A549 (cell line): ENCODE measurements around the gene DSC1. TPM values are rescaled to one million over a fixed set of nuclear protein-coding genes. Genes with fewer than 3 reads are reported as not detected.

Experiments
- ATAC-seq, 2 experiments: fragments of 200-7000 bp in 1 of 2; fragments of >200 bp in 1 of 2; cut with Nextera tagmentation in 1 of 2; cut with Tn5 transposase in 1 of 2; 3 replicates each; pipeline versions ENCODE4 v1.8.0 to v1.9.1; 2018 to 2020; ENCODE audit warnings: mild to moderate bottlenecking in 1 of 2, moderate library complexity in 1 of 2
- CTCF ChIA-PET: fragments of 300-600 bp; sonication (Branson Sonifier 250); formaldehyde crosslinking; extraction: SDS; loops from one replicate; lab custom pipeline; 2021; ENCODE audit warnings: antibody characterized with exemption, inconsistent platforms; lab: Yijun Ruan, JAX
- POLR2A ChIA-PET: fragments of 350-600 bp; formaldehyde crosslinking; extraction: SDS; loops from one replicate; lab custom pipeline; 2021; ENCODE audit warnings: antibody characterized with exemption, inconsistent platforms; lab: Yijun Ruan, JAX
- DNase-seq, 2 experiments: peaks; one replicate each; pipeline versions ENCODE4 v3.0.0 to v3.0.0-alpha.2; 2011 to 2016; ENCODE audit warnings: low read depth in 1 of 2, low spot score in 1 of 2
- FAIRE-seq: peaks from 2 replicates; lab custom pipeline; 2011; peaks lifted over from hg19 to GRCh38; lab: Jason Lieb, UNC
- H3K27ac ChIP-seq, 2 experiments: fragments of >200 bp; sonication (Bioruptor Twin); formaldehyde crosslinking; 3 replicates each; pipeline ENCODE4 v1.5.1; 2016 to 2017
- H3K4me1 ChIP-seq: fragments of >200 bp; sonication (Bioruptor Twin); formaldehyde crosslinking; 3 replicates; pipeline ENCODE4 v1.6.1; 2016
- H3K4me2 ChIP-seq: fragments of >200 bp; sonication (Bioruptor Twin); formaldehyde crosslinking; 3 replicates; pipeline ENCODE4 v1.6.1; 2016
- H3K4me3 ChIP-seq: fragments of >200 bp; sonication (Bioruptor Twin); formaldehyde crosslinking; 3 replicates; pipeline ENCODE4 v1.5.1; 2016
- H3K9me3 ChIP-seq: fragments of >200 bp; sonication (Bioruptor Twin); formaldehyde crosslinking; 3 replicates; pipeline ENCODE4 v1.6.1; 2016
- CBX8 ChIP-seq: fragments of 200-600 bp; sonication (generic); IDR thresholded peaks from 2 replicates; pipeline ENCODE4 v1.6.1; 2016
- CHD2 ChIP-seq: fragments of 150-350 bp; IDR thresholded peaks from 2 replicates; pipeline ENCODE4 v1.6.1; 2014; ENCODE audit warnings: low read length; ENCODE audit not compliant: partially characterized antibody
- CHD4 ChIP-seq: fragments of 200-600 bp; sonication (generic); IDR thresholded peaks from 2 replicates; pipeline ENCODE4 v1.6.1; 2016; ENCODE audit warnings: antibody characterized with exemption, mild to moderate bottlenecking, borderline replicate concordance
- CTCF ChIP-seq: fragments of >200 bp; sonication (Bioruptor Twin); formaldehyde crosslinking; IDR thresholded peaks from 3 replicates; pipeline ENCODE4 v1.5.1; 2016
- EHMT2 ChIP-seq: fragments of 200-600 bp; sonication (generic); IDR thresholded peaks from 2 replicates; pipeline ENCODE4 v1.6.1; 2016; ENCODE audit warnings: antibody characterized with exemption, low read depth, mild to moderate bottlenecking, moderate library complexity
- ELK1 ChIP-seq: fragments of 150-350 bp; IDR thresholded peaks from 2 replicates; pipeline ENCODE4 v1.6.1; 2014; ENCODE audit warnings: low read depth, mild to moderate bottlenecking, low read length
- EP300 ChIP-seq, 2 experiments: fragments of >200 bp; sonication (Bioruptor Twin); formaldehyde crosslinking; IDR thresholded peaks; 2 replicates in 1 of 2; 3 replicates in 1 of 2; pipeline ENCODE4 v1.6.1; 2016 to 2017
- ESRRA ChIP-seq: fragments of 150-350 bp; IDR thresholded peaks from 2 replicates; pipeline ENCODE4 v1.6.1; 2014; ENCODE audit warnings: mild to moderate bottlenecking, low read length, borderline replicate concordance
- FOXS1 ChIP-seq: fragments of 250-450 bp; sonication (Bioruptor Pico); IDR thresholded peaks from 2 replicates; pipeline ENCODE4 v1.5.0; 2020; ENCODE audit warnings: mild to moderate bottlenecking, moderate library complexity
- HEYL ChIP-seq: fragments of 250-450 bp; sonication (Bioruptor Pico); IDR thresholded peaks from 2 replicates; pipeline ENCODE4 v1.8.0; 2021; ENCODE audit warnings: mild to moderate bottlenecking, moderate library complexity
- HMGXB4 ChIP-seq: fragments of 250-450 bp; sonication (Bioruptor Pico); IDR thresholded peaks from 2 replicates; pipeline ENCODE4 v1.5.0; 2021; ENCODE audit warnings: mild to moderate bottlenecking, moderate library complexity, borderline replicate concordance
- HOXB13 ChIP-seq: fragments of 250-450 bp; sonication (Bioruptor Pico); IDR thresholded peaks from 2 replicates; pipeline ENCODE4 v1.5.0; 2020; ENCODE audit warnings: low read depth, mild to moderate bottlenecking, moderate library complexity
- HOXB5 ChIP-seq: fragments of 250-450 bp; sonication (Bioruptor Pico); IDR thresholded peaks from 2 replicates; pipeline ENCODE4 v1.5.0; 2020; ENCODE audit warnings: mild to moderate bottlenecking, moderate library complexity
- JUNB ChIP-seq: fragments of >200 bp; sonication (Bioruptor Twin); formaldehyde crosslinking; IDR thresholded peaks from 2 replicates; pipeline ENCODE4 v1.6.1; 2016
- KDM1A ChIP-seq: fragments of 200-600 bp; sonication (generic); IDR thresholded peaks from 2 replicates; pipeline ENCODE4 v1.6.1; 2016; ENCODE audit warnings: low read depth, mild to moderate bottlenecking
- KDM5A ChIP-seq: fragments of 200-600 bp; sonication (generic); IDR thresholded peaks from 2 replicates; pipeline ENCODE4 v1.6.1; 2016; ENCODE audit warnings: antibody characterized with exemption, mild to moderate bottlenecking
- MYC ChIP-seq: IDR thresholded peaks from 2 replicates; pipeline ENCODE4 v1.6.1; 2012; ENCODE audit warnings: mild to moderate bottlenecking, inconsistent platforms, low read length, improper control_type of control experiment, borderline replicate concordance
- NFE2L2 ChIP-seq: fragments of 150-350 bp; conservative IDR thresholded peaks from 2 replicates; pipeline ENCODE4 v1.6.1; 2014; ENCODE audit warnings: low read length
- NR3C1 ChIP-seq: fragments of >200 bp; sonication (Bioruptor Twin); formaldehyde crosslinking; IDR thresholded peaks from 3 replicates; pipeline ENCODE4 v1.6.1; 2017
- RARB ChIP-seq: fragments of 250-450 bp; sonication (Bioruptor Pico); IDR thresholded peaks from 2 replicates; pipeline ENCODE4 v1.8.0; 2021; ENCODE audit warnings: mild to moderate bottlenecking, moderate library complexity
- RCOR1 ChIP-seq: fragments of 150-350 bp; IDR thresholded peaks from 2 replicates; pipeline ENCODE4 v1.6.1; 2014; ENCODE audit warnings: antibody characterized with exemption, low read length, low read depth
- REST ChIP-seq: fragments of 200-600 bp; sonication (generic); IDR thresholded peaks from 2 replicates; pipeline ENCODE4 v1.6.1; 2016; ENCODE audit warnings: antibody characterized with exemption, mild to moderate bottlenecking, moderate library complexity
- RFX5 ChIP-seq: fragments of 450-650 bp; IDR thresholded peaks from 2 replicates; pipeline ENCODE4 v1.7.1; 2014; ENCODE audit warnings: antibody characterized with exemption, mild to moderate bottlenecking, moderate library complexity
- RNF2 ChIP-seq: fragments of 200-600 bp; sonication (generic); IDR thresholded peaks from 2 replicates; pipeline ENCODE4 v1.6.1; 2016; ENCODE audit warnings: low read depth, mild to moderate bottlenecking, antibody characterized with exemption, moderate library complexity, borderline replicate concordance
- SREBF2 ChIP-seq: fragments of 450-650 bp; IDR thresholded peaks from 2 replicates; pipeline ENCODE4 v1.6.1; 2014; ENCODE audit warnings: mild to moderate bottlenecking, moderate library complexity
- TFCP2L1 ChIP-seq: fragments of 250-450 bp; sonication (Bioruptor Pico); IDR thresholded peaks from 2 replicates; pipeline ENCODE4 v1.5.0; 2021; ENCODE audit warnings: mild to moderate bottlenecking
- USF2 ChIP-seq: fragments of 450-650 bp; IDR thresholded peaks from 2 replicates; pipeline ENCODE4 v1.6.1; 2014; ENCODE audit warnings: antibody characterized with exemption
- ZC3H11A ChIP-seq: fragments of 450-650 bp; IDR thresholded peaks from 2 replicates; pipeline ENCODE4 v1.6.1; 2014; ENCODE audit warnings: antibody characterized with exemption, mild to moderate bottlenecking
- ZSCAN20 ChIP-seq: fragments of 250-450 bp; sonication (Bioruptor Pico); IDR thresholded peaks from 2 replicates; pipeline ENCODE4 v1.8.0; 2022; ENCODE audit warnings: mild to moderate bottlenecking, moderate library complexity
- WGBS: methylation state at CpG from one replicate; pipeline ENCODE4 v1.1.6; 2017; ENCODE audit errors: missing lambda C conversion rate; 5-methylcytosine and 5-hydroxymethylcytosine counted together
- polyA plus RNA-seq, 4 experiments: library from polyadenylated mRNA; depleted of rRNA in 3 of 4; stranded (reverse); fragments of >200 nt; fragmentation: RNase III in 1 of 4; extraction: RNeasy Plus Mini Kit Qiagen cat#74134 plus additional on column Dnase treatment in 1 of 4; gene quantifications; 2 replicates in 3 of 4; 3 replicates in 1 of 4; pipeline ENCODE4 v1.2.3, GENCODE V29; 2011 to 2017

The DSC1 gene
- polyA plus RNA-seq, 2 of the 4 experiments (the other 2 are of a cell fraction), result not detected

- ATAC-seq, result no peak
- 95% methylated on average over 10 of the region's 10 CpGs for WGBS
- FAIRE-seq, result no peak
- CTCF ChIA-PET, result interaction anchor here (0.7 to 1.9 kb wide), 3 partner anchors 15 to 388 kb away, joined by 3 to 5 read pairs (median 4); no protein-coding TSS in a partner anchor
- H3K4me2 ChIP-seq, result no peak overlapping the region
- no peak for DNase-seq
- no peak overlapping the region for H3K4me3 ChIP-seq
- H3K4me1 ChIP-seq, result no peaks in the 10 kb centered on the region
- H3K27ac ChIP-seq, result no peak overlapping the region
- no peaks in the 10 kb centered on the region for H3K9me3 ChIP-seq
- POLR2A ChIA-PET, result no interaction called here
- TF ChIP-seq JUNB (no peak), HOXB5 (no peak), ZSCAN20 (CRISPR knock-in tag) (no peak), HEYL (no peak), NFE2L2 (no peak), HOXB13 (CRISPR knock-in tag) (no peak), RARB (CRISPR knock-in tag) (no peak), USF2 (no peak), ZC3H11A (no peak), CHD2 (no peak), SREBF2 (no peak), CHD4 (no peak), RNF2 (no peak), EP300 (IDR thresholded peaks at IDR 0.05) (no peak), ESRRA (no peak), EHMT2 (no peak), REST (no peak), KDM5A (no peak), NR3C1 (no peak), HMGXB4 (CRISPR knock-in tag) (no peak)
Observed at GRCh38 chr18:31099450-31100230, 63.0 kb downstream of the DSC1 start.

- Histone ChIP-seq H3K4me2 (no peak overlapping the region), H3K4me3 (no peak overlapping the region), H3K4me1 (no peaks in the 10 kb centered on the region), H3K9me3 (no peaks in the 10 kb centered on the region), H3K27ac (no peak overlapping the region)
- ChIA-PET POLR2A (no interaction called here), CTCF (no interaction called here)
- FAIRE-seq (no peak), ATAC-seq (no peak), DNase-seq (no peak)
- TF ChIP-seq MYC (no peak), ZC3H11A (no peak), CBX8 (no peak), RNF2 (no peak), KDM1A (no peak), RARB (CRISPR knock-in tag) (no peak), CTCF (no peak), TFCP2L1 (CRISPR knock-in tag) (no peak), HOXB13 (CRISPR knock-in tag) (no peak), RCOR1 (no peak), ELK1 (no peak), RFX5 (no peak), CHD2 (no peak), FOXS1 (CRISPR knock-in tag) (no peak)
Observed at GRCh38 chr18:31098878-31099277, 63.8 kb downstream of the DSC1 start.
